SK-N-MC (cell line): ENCODE measurements around the gene ZFYVE21.

ENCODE experiments used
- EZH2 ChIP-seq: fragments of 200-600 bp; sonication (generic); IDR thresholded peaks from one replicate; pipeline ENCODE4 v1.6.1; 2017; ENCODE audit warnings: antibody characterized with exemption
- POLR2AphosphoS5 ChIP-seq: IDR thresholded peaks from 2 replicates; pipeline ENCODE4 v1.6.1; 2012; ENCODE audit warnings: mild to moderate bottlenecking, low read depth, low read length, borderline replicate concordance

DNA sequence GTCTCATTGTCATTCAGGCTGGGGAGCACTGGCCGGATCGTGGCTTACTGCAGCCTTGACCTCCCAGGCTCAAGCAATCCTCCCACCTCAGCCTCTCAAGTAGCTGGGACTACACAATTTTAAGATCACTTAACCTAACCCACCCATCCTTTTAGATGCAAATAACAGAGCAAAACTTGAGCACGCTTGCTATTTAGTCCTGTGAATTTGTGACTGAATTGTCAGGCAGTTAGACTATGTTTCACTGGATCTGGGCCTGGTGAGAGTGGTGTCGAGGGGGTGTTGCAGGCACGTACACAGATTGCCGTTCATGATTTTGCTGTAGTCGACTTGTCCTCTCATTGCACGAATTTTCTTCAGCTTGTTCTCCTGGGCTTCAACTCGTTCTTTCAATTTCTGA is 38.2 kb downstream of the ZFYVE21 start:
- no peak for TF ChIP-seq POLR2AphosphoS5
- no peak for TF ChIP-seq EZH2
